ENCODE measurements around the gene TMC2.

DNA sequence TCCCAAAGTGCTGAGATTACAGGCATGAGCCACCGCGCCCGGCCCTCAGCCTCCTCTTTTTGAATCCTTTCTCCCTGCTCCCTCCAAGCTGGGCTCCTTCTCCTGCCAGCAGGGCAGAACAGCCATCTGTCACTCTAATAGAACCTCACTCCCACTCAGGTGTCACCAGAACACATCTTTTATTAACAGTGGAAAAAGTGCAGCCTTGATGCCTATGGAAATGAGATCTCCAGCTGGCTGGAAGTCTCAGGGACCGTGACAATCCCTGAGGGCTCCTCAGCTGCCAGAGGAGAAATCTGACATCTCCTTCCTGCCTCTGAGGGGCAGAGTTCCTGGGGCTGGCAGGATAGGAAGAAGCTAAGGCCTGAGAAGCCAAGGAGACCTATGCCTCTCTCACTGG, 28.0 kb downstream of the TMC2 start:
- TF ChIP-seq POLR2A (IDR thresholded peaks at IDR 0.05) (no peak), POLR2AphosphoS5 (IDR thresholded peaks at IDR 0.05) (no peak), EP300 (IDR thresholded peaks at IDR 0.05) (no peak)
- TF ChIP-seq, protein P1, sequence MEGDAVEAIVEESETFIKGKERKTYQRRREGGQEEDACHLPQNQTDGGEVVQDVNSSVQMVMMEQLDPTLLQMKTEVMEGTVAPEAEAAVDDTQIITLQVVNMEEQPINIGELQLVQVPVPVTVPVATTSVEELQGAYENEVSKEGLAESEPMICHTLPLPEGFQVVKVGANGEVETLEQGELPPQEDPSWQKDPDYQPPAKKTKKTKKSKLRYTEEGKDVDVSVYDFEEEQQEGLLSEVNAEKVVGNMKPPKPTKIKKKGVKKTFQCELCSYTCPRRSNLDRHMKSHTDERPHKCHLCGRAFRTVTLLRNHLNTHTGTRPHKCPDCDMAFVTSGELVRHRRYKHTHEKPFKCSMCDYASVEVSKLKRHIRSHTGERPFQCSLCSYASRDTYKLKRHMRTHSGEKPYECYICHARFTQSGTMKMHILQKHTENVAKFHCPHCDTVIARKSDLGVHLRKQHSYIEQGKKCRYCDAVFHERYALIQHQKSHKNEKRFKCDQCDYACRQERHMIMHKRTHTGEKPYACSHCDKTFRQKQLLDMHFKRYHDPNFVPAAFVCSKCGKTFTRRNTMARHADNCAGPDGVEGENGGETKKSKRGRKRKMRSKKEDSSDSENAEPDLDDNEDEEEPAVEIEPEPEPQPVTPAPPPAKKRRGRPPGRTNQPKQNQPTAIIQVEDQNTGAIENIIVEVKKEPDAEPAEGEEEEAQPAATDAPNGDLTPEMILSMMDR (IDR thresholded peaks at IDR 0.05) = no peak
